RWPE1 (cell line): Measurements from ENCODE around the gene RCL1.

Source experiments
- CTCF ChIA-PET: fragments of 350-600 bp; sonication (Branson Sonifier 250); formaldehyde crosslinking; extraction: SDS; loops from one replicate; lab custom pipeline; 2021; lab: Yijun Ruan, JAX
- POLR2A ChIA-PET: fragments of 400-600 bp; formaldehyde crosslinking; extraction: SDS; loops from one replicate; lab custom pipeline; 2020; ENCODE audit warnings: antibody characterized with exemption; ENCODE audit not compliant: low non-redundant PET; lab: Yijun Ruan, JAX
- DNase-seq: peaks from one replicate; pipeline ENCODE4 v3.0.0; 2012; ENCODE audit warnings: low spot score
- H3K27ac ChIP-seq: fragments of 450-650 bp; 2 replicates; pipeline ENCODE4 v1.5.1; 2017
- CTCF ChIP-seq: fragments of 450-650 bp; conservative IDR thresholded peaks from 2 replicates; pipeline ENCODE4 v1.5.1; 2017; ENCODE audit warnings: low read depth, mild to moderate bottlenecking

Gene RCL1

GRCh38 chr9:4830699-4831098 lies 38.0 kb downstream of the RCL1 start:
- ChIA-PET CTCF (no interaction called here), POLR2A (no interaction called here)
- TF ChIP-seq CTCF: no peak
- H3K27ac ChIP-seq: no peak overlapping the region
- no peak for DNase-seq

- H3K27ac ChIP-seq: no peak overlapping the region
- POLR2A ChIA-PET: no interaction called here
- CTCF ChIA-PET: no interaction called here
- DNase-seq: no peak
- no peak for TF ChIP-seq CTCF
These were observed 38.4 kb downstream of the RCL1 start for GRCh38 chr9:4831119-4831518.

GRCh38 chr9:4831944-4832343 lies 39.2 kb downstream of the RCL1 start:
- CTCF ChIA-PET: no interaction called here
- no peak for TF ChIP-seq CTCF
- no peak overlapping the region for H3K27ac ChIP-seq
- DNase-seq: no peak
- POLR2A ChIA-PET: no interaction called here

- POLR2A ChIA-PET: no interaction called here
- CTCF ChIA-PET: no interaction called here
- peak; percentile 60 for DNase-seq
- peak overlapping the region; percentile 33 for H3K27ac ChIP-seq
- no peak for TF ChIP-seq CTCF
These were observed 40.2 kb downstream of the RCL1 start for GRCh38 chr9:4832786-4833579.

GRCh38 chr9:4833781-4834560 lies 41.2 kb downstream of the RCL1 start:
- no peak for TF ChIP-seq CTCF
- DNase-seq: no peak
- H3K27ac ChIP-seq: no peak overlapping the region
- ChIA-PET POLR2A (no interaction called here), CTCF (no interaction called here)

- no peak for DNase-seq
- TF ChIP-seq CTCF: no peak
- POLR2A ChIA-PET: no interaction called here
- CTCF ChIA-PET: no interaction called here
- no peak overlapping the region for H3K27ac ChIP-seq
These were observed 43.9 kb downstream of the RCL1 start for GRCh38 chr9:4836676-4837075.
